ENCODE results near the gene SEC22B. TPM values are rescaled to one million over a fixed set of nuclear protein-coding genes. Genes with fewer than 3 reads are reported as not detected.
"Not testable (repeated sequence)": the region's sequence is repeated elsewhere in the genome, so short reads cannot be mapped to it uniquely, and the experiment has no call there.

SEC22B gene
- total and polyA plus RNA-seq, 2 experiments from 2014 or later = 28.8 to 52.9 TPM

- not testable (repeated sequence) for H4K20me1 ChIP-seq (ENCODE audit: insufficient read depth, poor library complexity, severe bottlenecking); H3K4me2 ChIP-seq; H3K27ac ChIP-seq; H2AFZ ChIP-seq; H3K79me2 ChIP-seq; H3K4me3 ChIP-seq; H3K36me3 ChIP-seq (replicated peaks; ENCODE audit: insufficient read depth, low read depth); H3K9me2 ChIP-seq (replicated peaks; ENCODE audit: insufficient read depth); H3K27me3 ChIP-seq; DNase-seq (ENCODE audit: low spot score); H3K9me3 ChIP-seq (ENCODE audit: low read depth)
- peaks cover 11% of the 10 kb centered on the region for H3K4me1 ChIP-seq (ENCODE audit: insufficient read depth)
- WGBS (ENCODE audit: low lambda C conversion rate, missing lambda C conversion rate) = 90% methylated on average over 2 of the region's 2 CpGs
These were observed 5.9 kb upstream of the SEC22B start for GRCh38 chr1:120182176-120182707.

- H3K4me3 ChIP-seq; H4K20me1 ChIP-seq (ENCODE audit: insufficient read depth, poor library complexity, severe bottlenecking); H3K79me2 ChIP-seq; H3K27me3 ChIP-seq; H3K36me3 ChIP-seq (replicated peaks; ENCODE audit: insufficient read depth, low read depth); H3K9me3 ChIP-seq (ENCODE audit: low read depth); H3K9me2 ChIP-seq (replicated peaks; ENCODE audit: insufficient read depth): not testable (repeated sequence)
- WGBS (ENCODE audit: low lambda C conversion rate, missing lambda C conversion rate) = 16% methylated on average over 15 of the region's 29 CpGs
- H3K4me1 ChIP-seq (ENCODE audit: insufficient read depth) = peaks cover 11% of the 10 kb centered on the region
- DNase-seq (ENCODE audit: low spot score) = peak; percentile 51
- H3K4me2 ChIP-seq = peak overlapping the region; percentile 69
- H3K27ac ChIP-seq = peak overlapping the region; percentile 83
- peak overlapping the region; percentile 41 for H2AFZ ChIP-seq
These were observed 3.7 kb upstream of the SEC22B start for GRCh38 chr1:120179811-120180690.

- no peaks in the 10 kb centered on the region for H4K20me1 ChIP-seq (ENCODE audit: insufficient read depth, poor library complexity, severe bottlenecking)
- WGBS (ENCODE audit: low lambda C conversion rate, missing lambda C conversion rate) = 49% methylated on average over 6 of the region's 6 CpGs
- peaks cover 8% of the 10 kb centered on the region for H3K79me2 ChIP-seq
- no peak overlapping the region for H2AFZ ChIP-seq
- peak overlapping the region; percentile 83 for H3K27ac ChIP-seq
- H3K4me1 ChIP-seq (ENCODE audit: insufficient read depth) = peaks cover 11% of the 10 kb centered on the region
- DNase-seq (ENCODE audit: low spot score) = peak; percentile 4
- no peak overlapping the region for H3K4me3 ChIP-seq
- no peaks in the 10 kb centered on the region for H3K36me3 ChIP-seq (replicated peaks; ENCODE audit: insufficient read depth, low read depth)
- TF ChIP-seq EZH2phosphoT487 (IDR thresholded peaks at IDR 0.05; ENCODE audit: low read depth, severe bottlenecking, unreplicated experiment) (no peak), CTCF (IDR thresholded peaks at IDR 0.05; ENCODE audit: poor library complexity) (no peak), EZH2 (IDR thresholded peaks at IDR 0.05; ENCODE audit: borderline replicate concordance) (no peak)
- H3K4me2 ChIP-seq = peak overlapping the region; percentile 69
- H3K9me2 ChIP-seq (replicated peaks; ENCODE audit: insufficient read depth) = no peaks in the 10 kb centered on the region
- no peaks in the 10 kb centered on the region for H3K9me3 ChIP-seq (ENCODE audit: low read depth)
- no peaks in the 10 kb centered on the region for H3K27me3 ChIP-seq
These were observed 2.8 kb upstream of the SEC22B start for GRCh38 chr1:120178799-120179756.

- Histone ChIP-seq H3K27ac (peak overlapping the region; percentile 83), H3K79me2 (peaks cover 10% of the 10 kb centered on the region), H3K4me1 (ENCODE audit: insufficient read depth) (peaks cover 11% of the 10 kb centered on the region)
- not testable (repeated sequence) for H3K4me3 ChIP-seq; H4K20me1 ChIP-seq (ENCODE audit: insufficient read depth, poor library complexity, severe bottlenecking); H3K36me3 ChIP-seq (replicated peaks; ENCODE audit: insufficient read depth, low read depth); DNase-seq (ENCODE audit: low spot score); H3K27me3 ChIP-seq; H3K4me2 ChIP-seq; H3K9me3 ChIP-seq (ENCODE audit: low read depth); H3K9me2 ChIP-seq (replicated peaks; ENCODE audit: insufficient read depth); H2AFZ ChIP-seq
- 95% methylated on average over 2 of the region's 2 CpGs for WGBS (ENCODE audit: low lambda C conversion rate, missing lambda C conversion rate)
These were observed 1.7 kb upstream of the SEC22B start for GRCh38 chr1:120178058-120178457.

GRCh38 chr1:120175688-120176087, 632 bp downstream of the SEC22B start:
- Histone ChIP-seq H3K4me1 (ENCODE audit: insufficient read depth) (peaks cover 11% of the 10 kb centered on the region), H3K27ac (peak overlapping the region; percentile 96), H2AFZ (peak overlapping the region; percentile 58), H3K4me3 (peak overlapping the region; percentile 63), H3K4me2 (peak overlapping the region; percentile 80), H3K79me2 (peaks cover 14% of the 10 kb centered on the region)
- not testable (repeated sequence) for H3K27me3 ChIP-seq; H4K20me1 ChIP-seq (ENCODE audit: insufficient read depth, poor library complexity, severe bottlenecking); H3K9me2 ChIP-seq (replicated peaks; ENCODE audit: insufficient read depth); H3K9me3 ChIP-seq (ENCODE audit: low read depth); H3K36me3 ChIP-seq (replicated peaks; ENCODE audit: insufficient read depth, low read depth)
- DNase-seq (ENCODE audit: low spot score) = peak; percentile 29
- WGBS (ENCODE audit: low lambda C conversion rate, missing lambda C conversion rate) = 3% methylated on average over 7 of the region's 7 CpGs

- no CpG with 5 or more reads among the region's 1 CpG for WGBS (ENCODE audit: low lambda C conversion rate, missing lambda C conversion rate)
- H3K36me3 ChIP-seq (replicated peaks; ENCODE audit: insufficient read depth, low read depth); H3K79me2 ChIP-seq; H3K4me1 ChIP-seq (ENCODE audit: insufficient read depth); H3K9me3 ChIP-seq (ENCODE audit: low read depth); DNase-seq (ENCODE audit: low spot score); H3K27ac ChIP-seq; H3K27me3 ChIP-seq; H2AFZ ChIP-seq; H3K4me2 ChIP-seq; H3K4me3 ChIP-seq; H4K20me1 ChIP-seq (ENCODE audit: insufficient read depth, poor library complexity, severe bottlenecking); H3K9me2 ChIP-seq (replicated peaks; ENCODE audit: insufficient read depth): not testable (repeated sequence)
These were observed 11.6 kb downstream of the SEC22B start for GRCh38 chr1:120164761-120165160.

GRCh38 chr1:120162015-120162414, 14.3 kb downstream of the SEC22B start:
- H3K4me2 ChIP-seq; DNase-seq (ENCODE audit: low spot score); H3K4me3 ChIP-seq; H3K27ac ChIP-seq; H3K79me2 ChIP-seq; H3K27me3 ChIP-seq; H3K36me3 ChIP-seq (replicated peaks; ENCODE audit: insufficient read depth, low read depth); H4K20me1 ChIP-seq (ENCODE audit: insufficient read depth, poor library complexity, severe bottlenecking); H3K9me2 ChIP-seq (replicated peaks; ENCODE audit: insufficient read depth); H2AFZ ChIP-seq; H3K9me3 ChIP-seq (ENCODE audit: low read depth); H3K4me1 ChIP-seq (ENCODE audit: insufficient read depth): not testable (repeated sequence)
- 92% methylated on average over 1 of the region's 2 CpGs for WGBS (ENCODE audit: low lambda C conversion rate, missing lambda C conversion rate)
